Measurements from ENCODE around the gene CBLB. TPM values are rescaled to one million over a fixed set of nuclear protein-coding genes. Genes with fewer than 3 reads are reported as not detected.

The CBLB gene
- total and polyA plus RNA-seq, 2 experiments from 2014 or later: 20.5 to 47.7 TPM

DNA sequence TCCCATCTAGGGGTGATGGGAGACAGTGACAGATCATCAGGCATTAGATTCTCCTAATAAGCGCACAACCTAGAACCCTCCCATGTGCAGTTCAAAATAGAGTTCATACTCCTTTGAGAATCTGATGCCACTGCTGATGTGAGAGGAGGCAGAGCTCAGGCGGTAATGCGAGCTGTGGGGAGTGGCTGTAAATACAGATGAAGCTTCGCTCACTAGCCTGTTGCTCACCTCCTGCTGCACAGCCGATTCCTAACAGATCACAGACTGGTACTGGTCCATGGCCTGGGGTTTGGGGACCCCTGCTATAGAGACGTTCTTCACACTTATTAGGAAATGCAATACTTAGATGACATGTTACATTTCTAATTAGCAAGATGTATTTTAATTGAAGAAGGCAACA lies 154.4 kb downstream of the CBLB start (continued):
- no peak for TF ChIP-seq REST (IDR thresholded peaks at IDR 0.05; ENCODE audit: unreplicated experiment)
- TF ChIP-seq POLR2AphosphoS5 (IDR thresholded peaks at IDR 0.05; ENCODE audit: low read depth): no peak
- no peak for TF ChIP-seq CTCF (conservative IDR thresholded peaks at IDR 0.05; ENCODE audit: low read depth in 2 of 2)
- TF ChIP-seq EZH2 (IDR thresholded peaks at IDR 0.05; ENCODE audit: low read depth, unreplicated experiment): no peak
- TF ChIP-seq ETS1 (IDR thresholded peaks at IDR 0.05): no peak
- no peak for TF ChIP-seq CREB1 (CRISPR knock-in tag; IDR thresholded peaks at IDR 0.05; ENCODE audit: low read depth)
- TF ChIP-seq NANOG (IDR thresholded peaks at IDR 0.05; ENCODE audit: borderline replicate concordance): no peak
- no peak for TF ChIP-seq ZNF114 (CRISPR knock-in tag; IDR thresholded peaks at IDR 0.05)

DNA sequence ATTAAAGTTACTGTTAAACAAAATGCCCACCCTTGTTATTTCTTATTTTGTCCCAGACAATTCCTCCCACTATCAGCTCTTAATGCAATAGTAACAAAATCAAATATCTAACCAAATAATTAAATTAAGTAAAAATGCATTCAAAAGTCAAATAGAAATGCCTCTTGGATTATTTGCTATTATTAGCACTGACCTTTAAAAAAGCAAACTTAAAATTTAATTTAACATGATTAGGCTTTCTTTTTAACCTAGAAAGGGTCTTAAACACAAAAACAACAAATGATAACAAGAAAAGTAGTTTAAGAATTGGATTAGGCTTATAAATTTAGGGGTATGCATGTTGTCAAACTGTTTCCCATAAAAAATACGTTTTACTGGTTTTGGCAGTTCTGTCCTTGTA lies 159.8 kb downstream of the CBLB start:
- H3K4me2 ChIP-seq: no peak overlapping the region
- Mint-ChIP-seq H3K4me1 (peaks cover 3% of the 10 kb centered on the region; the same call in 1 of the 3 replicates), H3K4me3 (no peak overlapping the region), H3K36me3 (ENCODE audit: low read depth) (peaks cover 16% of the 10 kb centered on the region), H3K27ac (no peak overlapping the region), H3K9me3 (no peaks in the 10 kb centered on the region; the same call in 2 of the 3 replicates), H3K27me3 (ENCODE audit: insufficient read depth, low read depth, poor library complexity) (no peaks in the 10 kb centered on the region)
- ATAC-seq (no peak), DNase-seq (ENCODE audit: low spot score) (no peak)
- no peaks in the 10 kb centered on the region for H3K9me2 ChIP-seq (ENCODE audit: insufficient read depth)
- H3K79me2 ChIP-seq (replicated peaks; ENCODE audit: insufficient read depth): no peaks in the 10 kb centered on the region
- H2AFZ ChIP-seq: no peak overlapping the region
- no peak for TF ChIP-seq REST (IDR thresholded peaks at IDR 0.05; ENCODE audit: unreplicated experiment)
- H3F3A ChIP-seq (replicated peaks; ENCODE audit: low read depth): no peaks in the 10 kb centered on the region
- no peaks in the 10 kb centered on the region for H4K20me1 ChIP-seq (replicated peaks; ENCODE audit: insufficient read depth)
- no peaks in the 10 kb centered on the region for H3K36me3 ChIP-seq (ENCODE audit: insufficient read depth)
- H3K4me1 ChIP-seq (ENCODE audit: insufficient read depth): no peaks in the 10 kb centered on the region
- no peak overlapping the region for H3K27ac ChIP-seq (ENCODE audit: low read depth)
- no peaks in the 10 kb centered on the region for H3K27me3 ChIP-seq (ENCODE audit: insufficient read depth)
- no peak overlapping the region for H3K4me3 ChIP-seq

Data from GM23338 (cell line).